Activated B cell treated with CpG ODN at 0.5 μM for 24 hours (primary cell): Measurements from ENCODE around the gene PARVG. TPM values are rescaled to one million over a fixed set of nuclear protein-coding genes. Genes with fewer than 3 reads are reported as not detected.
A peak's percentile ranks its signal among the peaks of the same experiment; 100 is the strongest.

Experiments
- ATAC-seq: fragments of 200-7000 bp; cut with Tn5 transposase; one replicate; pipeline ENCODE4 v1.10.0; 2021; ENCODE audit warnings: low read depth, mild to moderate bottlenecking, moderate library complexity
- CTCF ChIA-PET: fragments of 350-600 bp; sonication (Branson Sonifier 250); formaldehyde crosslinking; loops from one replicate; lab custom pipeline; 2021; ENCODE audit warnings: antibody characterized with exemption; lab: Charles Lee
- POLR2A ChIA-PET: fragments of 350-600 bp; sonication (Branson Sonifier 250); formaldehyde crosslinking; loops from one replicate; lab custom pipeline; 2021; ENCODE audit warnings: antibody characterized with exemption; lab: Charles Lee
- DNase-seq: peaks from one replicate; pipeline ENCODE4 v3.0.0; 2022
- H3K27ac Mint-ChIP-seq: one replicate; pipeline ENCODE4 v1.8.0; 2020; ENCODE audit warnings: mixed read lengths
- H3K27me3 Mint-ChIP-seq: one replicate; pipeline ENCODE4 v1.8.0; 2021; ENCODE audit warnings: mixed read lengths
- H3K36me3 Mint-ChIP-seq: one replicate; pipeline ENCODE4 v1.8.0; 2021; ENCODE audit warnings: low read depth, mixed read lengths
- H3K4me1 Mint-ChIP-seq: one replicate; pipeline ENCODE4 v1.8.0; 2021; ENCODE audit warnings: mixed read lengths
- H3K4me3 Mint-ChIP-seq: one replicate; pipeline ENCODE4 v1.8.0; 2020; ENCODE audit warnings: mild to moderate bottlenecking, mixed read lengths
- H3K9me3 Mint-ChIP-seq: one replicate; pipeline ENCODE4 v1.8.0; 2020; ENCODE audit warnings: mixed read lengths
- intact Hi-C: fragments of 100-400 bp; cut with micrococcal nuclease; formaldehyde crosslinking; loops from one replicate; pipeline ENCODE4 v1.15.1; 2024
- total RNA-seq: library from RNA; stranded (reverse); gene quantifications from 2 replicates; pipeline ENCODE4 v1.2.3, GENCODE V29; 2022
- TF ChIP-seq, protein P1 (sequence below): fragments of 200-600 bp; IDR thresholded peaks from one replicate; pipeline ENCODE4 v1.8.0; 2022; ENCODE audit warnings: antibody characterized with exemption, mild to moderate bottlenecking

The PARVG gene
- total RNA-seq, 1 donor from 2014 or later: 96.1 TPM

DNA sequence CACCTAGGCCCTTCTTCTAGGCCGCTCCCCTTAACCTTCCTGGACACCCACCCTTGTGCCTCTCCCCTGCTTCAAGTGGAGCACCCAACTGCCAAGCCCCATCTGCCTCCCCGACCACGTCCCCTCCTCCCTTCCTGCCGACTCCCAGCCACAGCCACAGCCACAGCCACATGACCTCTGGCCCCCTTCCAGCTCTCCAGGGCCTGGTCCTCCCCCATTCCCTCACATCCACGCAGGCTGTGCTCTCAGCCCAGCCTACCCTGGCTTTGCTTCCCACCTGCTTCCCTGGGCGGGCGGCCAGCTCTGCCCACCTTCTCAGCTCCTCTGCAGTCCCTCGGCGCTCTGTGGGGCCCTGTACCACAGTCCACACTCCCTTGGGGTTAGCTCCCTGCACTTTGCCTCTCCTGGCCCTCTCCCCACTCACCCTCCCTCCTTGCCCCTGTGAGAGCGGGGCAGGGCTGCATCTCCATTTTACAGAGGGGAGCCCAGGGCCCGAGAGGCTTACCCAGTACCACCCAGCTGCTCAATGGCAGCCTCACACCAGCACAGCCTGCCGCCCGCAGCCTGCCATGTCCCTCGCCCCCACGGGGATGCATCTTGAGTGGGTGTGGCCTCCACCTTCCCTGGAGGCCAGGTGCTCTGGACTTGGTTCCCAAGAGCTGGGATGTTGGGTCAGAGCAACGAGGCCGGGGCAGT is 20.3 kb downstream of the PARVG start:
- Mint-ChIP-seq H3K36me3 (peaks cover 74% of the 10 kb centered on the region), H3K27ac (no peak overlapping the region), H3K4me3 (no peak overlapping the region), H3K9me3 (no peaks in the 10 kb centered on the region), H3K27me3 (no peaks in the 10 kb centered on the region), H3K4me1 (peaks cover 24% of the 10 kb centered on the region)
- DNase-seq: no peak
- ATAC-seq: no peak
- ChIA-PET POLR2A (no interaction called here), CTCF (no interaction called here)
- intact Hi-C loops: no loop called here
- TF ChIP-seq, protein P1, sequence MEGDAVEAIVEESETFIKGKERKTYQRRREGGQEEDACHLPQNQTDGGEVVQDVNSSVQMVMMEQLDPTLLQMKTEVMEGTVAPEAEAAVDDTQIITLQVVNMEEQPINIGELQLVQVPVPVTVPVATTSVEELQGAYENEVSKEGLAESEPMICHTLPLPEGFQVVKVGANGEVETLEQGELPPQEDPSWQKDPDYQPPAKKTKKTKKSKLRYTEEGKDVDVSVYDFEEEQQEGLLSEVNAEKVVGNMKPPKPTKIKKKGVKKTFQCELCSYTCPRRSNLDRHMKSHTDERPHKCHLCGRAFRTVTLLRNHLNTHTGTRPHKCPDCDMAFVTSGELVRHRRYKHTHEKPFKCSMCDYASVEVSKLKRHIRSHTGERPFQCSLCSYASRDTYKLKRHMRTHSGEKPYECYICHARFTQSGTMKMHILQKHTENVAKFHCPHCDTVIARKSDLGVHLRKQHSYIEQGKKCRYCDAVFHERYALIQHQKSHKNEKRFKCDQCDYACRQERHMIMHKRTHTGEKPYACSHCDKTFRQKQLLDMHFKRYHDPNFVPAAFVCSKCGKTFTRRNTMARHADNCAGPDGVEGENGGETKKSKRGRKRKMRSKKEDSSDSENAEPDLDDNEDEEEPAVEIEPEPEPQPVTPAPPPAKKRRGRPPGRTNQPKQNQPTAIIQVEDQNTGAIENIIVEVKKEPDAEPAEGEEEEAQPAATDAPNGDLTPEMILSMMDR: no peak

GRCh38 chr22:44201665-44202064 is 20.9 kb downstream of the PARVG start:
- ATAC-seq: no peak
- intact Hi-C loops: no loop called here
- ChIA-PET CTCF (no interaction called here), POLR2A (no interaction called here)
- no peak for DNase-seq
- H3K4me3 Mint-ChIP-seq: no peak overlapping the region
- TF ChIP-seq, protein P1: no peak
- H3K27ac Mint-ChIP-seq: no peak overlapping the region
- H3K4me1 Mint-ChIP-seq: peaks cover 26% of the 10 kb centered on the region
- H3K36me3 Mint-ChIP-seq: peaks cover 78% of the 10 kb centered on the region
- no peaks in the 10 kb centered on the region for H3K27me3 Mint-ChIP-seq
- no peaks in the 10 kb centered on the region for H3K9me3 Mint-ChIP-seq

DNA sequence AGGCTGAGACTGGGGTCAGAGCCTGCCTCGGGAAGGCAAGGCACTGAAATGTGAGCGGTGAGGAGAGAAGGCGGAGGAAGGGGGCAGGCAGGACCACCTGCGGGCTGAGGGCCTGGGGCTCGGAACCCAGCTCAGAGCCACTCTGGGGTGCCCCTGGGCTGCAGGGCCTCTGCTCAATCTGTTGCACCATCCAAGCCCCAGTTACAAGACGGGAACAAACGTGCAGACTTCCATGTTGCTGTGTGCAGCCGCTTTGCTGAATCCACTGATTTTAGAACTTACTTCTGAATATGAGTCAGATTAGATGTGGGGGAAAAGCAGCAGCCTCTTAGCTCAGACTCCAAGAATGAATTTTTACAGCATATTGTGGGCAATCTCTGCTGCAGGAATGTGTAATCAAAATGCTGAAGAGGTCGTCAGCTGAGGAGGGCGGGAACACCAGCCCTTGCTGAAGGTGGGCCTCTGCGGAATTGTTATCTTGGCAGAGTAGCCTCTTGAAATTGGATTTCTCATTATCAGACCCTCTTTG is 21.6 kb downstream of the PARVG start:
- intact Hi-C loops: no loop called here
- no peaks in the 10 kb centered on the region for H3K9me3 Mint-ChIP-seq
- TF ChIP-seq, protein P1: no peak
- H3K27me3 Mint-ChIP-seq: no peaks in the 10 kb centered on the region
- H3K36me3 Mint-ChIP-seq: peaks cover 78% of the 10 kb centered on the region
- no peak overlapping the region for H3K4me3 Mint-ChIP-seq
- ATAC-seq: no peak
- ChIA-PET CTCF (no interaction called here), POLR2A (no interaction called here)
- no peak overlapping the region for H3K27ac Mint-ChIP-seq
- no peak for DNase-seq
- peaks cover 28% of the 10 kb centered on the region for H3K4me1 Mint-ChIP-seq

DNA sequence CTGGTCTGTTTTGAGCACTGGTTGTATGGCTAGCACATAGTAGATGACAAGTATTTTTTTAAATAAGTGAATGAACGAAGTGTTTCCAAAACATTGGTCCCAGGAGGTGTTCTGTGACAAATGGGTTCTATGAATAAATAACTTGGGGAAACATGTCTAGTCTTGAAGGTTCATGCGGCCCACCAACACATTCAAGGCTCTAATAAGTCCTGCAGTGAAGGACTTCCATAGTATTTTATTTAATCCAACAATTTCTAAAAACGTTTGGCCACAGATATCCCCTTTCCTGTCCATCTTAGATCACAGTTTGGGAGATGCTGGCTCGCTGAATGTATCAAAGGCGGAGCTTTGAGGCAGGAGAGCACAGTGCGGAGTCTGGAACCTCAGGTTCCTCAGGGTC is 22.5 kb downstream of the PARVG start:
- intact Hi-C loops: no loop called here
- Mint-ChIP-seq H3K27ac (no peak overlapping the region), H3K27me3 (no peaks in the 10 kb centered on the region), H3K36me3 (peaks cover 72% of the 10 kb centered on the region), H3K4me3 (no peak overlapping the region), H3K9me3 (no peaks in the 10 kb centered on the region), H3K4me1 (peaks cover 37% of the 10 kb centered on the region)
- ChIA-PET CTCF (no interaction called here), POLR2A (no interaction called here)
- DNase-seq: no peak
- no peak for ATAC-seq
- TF ChIP-seq, protein P1: no peak

DNA sequence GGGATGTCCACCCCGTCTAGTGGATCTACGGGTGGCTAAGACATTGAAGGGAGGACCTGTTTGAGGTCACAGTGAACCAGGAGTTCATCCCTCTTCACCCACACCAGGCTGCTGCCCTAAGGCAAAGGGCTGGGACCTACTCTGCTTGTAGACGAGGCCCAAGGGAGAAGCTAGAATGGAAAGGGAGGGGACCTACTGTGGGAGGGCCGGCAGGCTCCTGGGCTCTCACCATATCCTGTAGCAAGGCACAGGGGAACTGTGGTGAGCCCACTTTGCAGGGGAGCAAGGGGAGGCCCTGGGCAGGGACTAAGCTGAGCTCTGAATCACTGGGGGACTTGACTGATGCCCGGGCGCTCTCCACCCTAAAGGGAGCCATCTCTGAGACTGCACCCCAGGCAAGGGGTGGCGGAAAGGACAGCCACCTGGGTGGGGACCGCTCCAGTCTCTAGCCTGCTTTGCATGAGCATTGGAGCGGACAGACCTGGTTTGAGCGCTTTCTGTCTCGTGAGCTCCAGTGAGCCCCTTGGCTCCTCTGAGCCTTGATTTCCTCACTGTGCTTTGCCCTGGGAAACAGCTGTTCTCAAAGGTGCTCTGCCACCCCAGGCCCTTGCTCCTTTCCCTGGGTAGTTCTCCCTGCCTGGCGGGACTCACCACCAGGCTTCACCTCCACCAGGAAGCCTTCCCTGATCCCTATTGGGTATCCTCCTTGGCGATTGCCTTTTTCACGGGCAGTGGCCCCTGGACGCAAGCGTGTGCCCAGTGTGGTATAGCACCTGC is 24.2 kb downstream of the PARVG start:
- H3K27me3 Mint-ChIP-seq: no peaks in the 10 kb centered on the region
- TF ChIP-seq, protein P1: no peak
- ChIA-PET CTCF (interaction anchor here (1.2 to 1.3 kb wide), 3 partner anchors 10 to 212 kb away, joined by 3 to 4 read pairs (median 4); no protein-coding TSS in a partner anchor), POLR2A (interaction anchor here (0.7 to 2.7 kb wide), 3 partner anchors 10 to 23 kb away, joined by 3 to 18 read pairs (median 11); no protein-coding TSS in a partner anchor)
- peaks cover 4% of the 10 kb centered on the region for H3K9me3 Mint-ChIP-seq
- peaks cover 47% of the 10 kb centered on the region for H3K4me1 Mint-ChIP-seq
- peak overlapping the region; percentile 42 for H3K4me3 Mint-ChIP-seq
- ATAC-seq (peak; percentile 94), DNase-seq (peak; percentile 37)
- H3K27ac Mint-ChIP-seq: peak overlapping the region; percentile 30
- H3K36me3 Mint-ChIP-seq: peaks cover 60% of the 10 kb centered on the region
- intact Hi-C loops: no loop called here
